Measurements from ENCODE around the gene RGR.

RGR gene

GRCh38 chr10:84296091-84296981 lies 51.5 kb downstream of the RGR start:
- no peak overlapping the region for H3K27ac ChIP-seq (ENCODE audit: low read depth, low read length)
- no peak overlapping the region for H3K4me3 ChIP-seq (ENCODE audit: low read depth, low read length)
- H3K4me1 ChIP-seq (ENCODE audit: control insufficient read depth, insufficient read depth, low read length), result peaks cover 21% of the 10 kb centered on the region
- no peaks in the 10 kb centered on the region for H3K27me3 ChIP-seq (ENCODE audit: control insufficient read depth, insufficient read depth, low read length)
- peak overlapping the region; percentile 3 for H3K9ac ChIP-seq (ENCODE audit: low read length)
- no peaks in the 10 kb centered on the region for H3K36me3 ChIP-seq (ENCODE audit: control insufficient read depth, insufficient read depth, low read length)
- H3K9me3 ChIP-seq (ENCODE audit: control insufficient read depth, insufficient read depth, low read depth, low read length), result no peaks in the 10 kb centered on the region

DNA sequence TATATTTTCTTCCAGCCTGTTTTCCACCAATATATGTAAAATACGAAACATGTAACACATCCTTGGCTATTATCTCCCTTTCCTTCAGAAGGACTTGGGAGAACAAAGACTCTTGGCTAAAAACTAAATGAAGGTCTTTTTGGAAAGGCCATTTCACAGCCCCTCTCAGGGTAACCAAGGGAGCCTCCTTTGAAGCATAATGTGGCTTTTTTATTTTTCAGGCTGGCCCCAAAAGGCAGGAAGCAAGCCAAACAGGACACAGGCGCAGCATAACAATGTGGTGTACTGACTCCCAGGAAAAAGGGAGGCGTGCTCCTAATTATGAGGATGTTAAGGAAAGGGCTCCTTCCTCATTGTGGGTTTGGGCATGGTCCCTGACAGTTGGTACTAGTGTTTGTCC lies 53.2 kb downstream of the RGR start:
- Histone ChIP-seq H3K4me3 (ENCODE audit: low read depth, low read length) (no peak overlapping the region), H3K4me1 (ENCODE audit: control insufficient read depth, insufficient read depth, low read length) (peaks cover 28% of the 10 kb centered on the region), H3K9ac (ENCODE audit: low read length) (no peak overlapping the region), H3K36me3 (ENCODE audit: control insufficient read depth, insufficient read depth, low read length) (no peaks in the 10 kb centered on the region), H3K9me3 (ENCODE audit: control insufficient read depth, insufficient read depth, low read depth, low read length) (no peaks in the 10 kb centered on the region), H3K27ac (ENCODE audit: low read depth, low read length) (no peak overlapping the region), H3K27me3 (ENCODE audit: control insufficient read depth, insufficient read depth, low read length) (no peaks in the 10 kb centered on the region)

- H3K4me3 ChIP-seq (ENCODE audit: low read depth, low read length), result no peak overlapping the region
- no peak overlapping the region for H3K27ac ChIP-seq (ENCODE audit: low read depth, low read length)
- no peaks in the 10 kb centered on the region for H3K9me3 ChIP-seq (ENCODE audit: control insufficient read depth, insufficient read depth, low read depth, low read length)
- no peaks in the 10 kb centered on the region for H3K27me3 ChIP-seq (ENCODE audit: control insufficient read depth, insufficient read depth, low read length)
- H3K9ac ChIP-seq (ENCODE audit: low read length), result no peak overlapping the region
- H3K36me3 ChIP-seq (ENCODE audit: control insufficient read depth, insufficient read depth, low read length), result no peaks in the 10 kb centered on the region
- peaks cover 7% of the 10 kb centered on the region for H3K4me1 ChIP-seq (ENCODE audit: control insufficient read depth, insufficient read depth, low read length)
Observed at GRCh38 chr10:84302223-84302622, 57.4 kb downstream of the RGR start.

GRCh38 chr10:84306751-84307384 lies 62.0 kb downstream of the RGR start:
- Histone ChIP-seq H3K27ac (ENCODE audit: low read depth, low read length) (no peak overlapping the region), H3K4me3 (ENCODE audit: low read depth, low read length) (no peak overlapping the region), H3K9ac (ENCODE audit: low read length) (no peak overlapping the region), H3K27me3 (ENCODE audit: control insufficient read depth, insufficient read depth, low read length) (no peaks in the 10 kb centered on the region), H3K4me1 (ENCODE audit: control insufficient read depth, insufficient read depth, low read length) (peaks cover 19% of the 10 kb centered on the region), H3K36me3 (ENCODE audit: control insufficient read depth, insufficient read depth, low read length) (no peaks in the 10 kb centered on the region), H3K9me3 (ENCODE audit: control insufficient read depth, insufficient read depth, low read depth, low read length) (0 out of 2 replicates have a peak, but pooled peaks cover 4% of the 10 kb centered on the region)

GRCh38 chr10:84308021-84308420 lies 63.2 kb downstream of the RGR start:
- Histone ChIP-seq H3K27me3 (ENCODE audit: control insufficient read depth, insufficient read depth, low read length) (no peaks in the 10 kb centered on the region), H3K4me3 (ENCODE audit: low read depth, low read length) (no peak overlapping the region), H3K36me3 (ENCODE audit: control insufficient read depth, insufficient read depth, low read length) (no peaks in the 10 kb centered on the region), H3K9me3 (ENCODE audit: control insufficient read depth, insufficient read depth, low read depth, low read length) (0 out of 2 replicates have a peak, but pooled peaks cover 5% of the 10 kb centered on the region), H3K27ac (ENCODE audit: low read depth, low read length) (no peak overlapping the region), H3K9ac (ENCODE audit: low read length) (no peak overlapping the region), H3K4me1 (ENCODE audit: control insufficient read depth, insufficient read depth, low read length) (peaks cover 12% of the 10 kb centered on the region; the same call in 1 of the 2 replicates)

GRCh38 chr10:84308481-84309304 lies 63.8 kb downstream of the RGR start:
- 0 out of 2 replicates have a peak, but pooled peaks cover 5% of the 10 kb centered on the region for H3K9me3 ChIP-seq (ENCODE audit: control insufficient read depth, insufficient read depth, low read depth, low read length)
- peaks cover 13% of the 10 kb centered on the region for H3K4me1 ChIP-seq (ENCODE audit: control insufficient read depth, insufficient read depth, low read length)
- H3K4me3 ChIP-seq (ENCODE audit: low read depth, low read length), result no peak overlapping the region
- H3K27ac ChIP-seq (ENCODE audit: low read depth, low read length), result no peak overlapping the region
- no peaks in the 10 kb centered on the region for H3K36me3 ChIP-seq (ENCODE audit: control insufficient read depth, insufficient read depth, low read length)
- H3K9ac ChIP-seq (ENCODE audit: low read length), result no peak overlapping the region
- H3K27me3 ChIP-seq (ENCODE audit: control insufficient read depth, insufficient read depth, low read length), result no peaks in the 10 kb centered on the region

Measured in HUES6 (cell line).